H1 (cell line): ENCODE data around the gene DPH1. TPM values are rescaled to one million over a fixed set of nuclear protein-coding genes. Genes with fewer than 3 reads are reported as not detected.

ENCODE experiments used
- CTCF ChIA-PET: fragments of 300-600 bp; sonication (Branson Sonifier 250); formaldehyde crosslinking; loops from one replicate; lab custom pipeline; 2021; ENCODE audit not compliant: partially characterized antibody; lab: Charles Lee
- POLR2A ChIA-PET: fragments of 300-600 bp; sonication (Branson Sonifier 250); formaldehyde crosslinking; loops from one replicate; lab custom pipeline; 2021; ENCODE audit warnings: inconsistent platforms; ENCODE audit not compliant: partially characterized antibody; lab: Charles Lee
- DNase-seq, 2 experiments: peaks; one replicate each; pipeline versions ENCODE4 v3.0.0 to v3.0.0-alpha.2; 2010 to 2022; ENCODE audit warnings: low spot score in 2 of 2, low read depth in 1 of 2, mixed read lengths in 1 of 2
- FAIRE-seq: peaks from 2 replicates; lab custom pipeline; 2011; peaks lifted over from hg19 to GRCh38; lab: Jason Lieb, UNC
- H2AFZ ChIP-seq: 2 replicates; pipeline ENCODE4 v1.8.1; 2012; ENCODE audit warnings: low read length, inconsistent platforms
- H2AK5ac ChIP-seq: 2 replicates; pipeline ENCODE4 v1.6.1; 2013; ENCODE audit warnings: low read depth, low read length
- H2BK120ac ChIP-seq: replicated peaks from 2 replicates; pipeline ENCODE3; 2013; ENCODE audit warnings: low read depth, low read length, inconsistent platforms
- H2BK12ac ChIP-seq: 2 replicates; pipeline ENCODE4 v1.6.1; 2013; ENCODE audit warnings: low read depth, low read length
- H2BK15ac ChIP-seq: 2 replicates; pipeline ENCODE4 v1.6.1; 2013; ENCODE audit warnings: low read length
- H2BK20ac ChIP-seq: 2 replicates; pipeline ENCODE4 v1.6.1; 2013; ENCODE audit warnings: low read length
- H2BK5ac ChIP-seq: 2 replicates; pipeline ENCODE4 v1.6.1; 2013; ENCODE audit warnings: low read depth, low read length
- H3K14ac ChIP-seq: 2 replicates; pipeline ENCODE4 v1.6.1; 2013; ENCODE audit warnings: inconsistent platforms; ENCODE audit not compliant: insufficient read length
- H3K18ac ChIP-seq: 2 replicates; pipeline ENCODE4 v1.6.1; 2013; ENCODE audit warnings: low read length; ENCODE audit errors: extremely low read depth
- H3K23ac ChIP-seq: 2 replicates; pipeline ENCODE4 v1.6.1; 2013; ENCODE audit warnings: inconsistent platforms; ENCODE audit not compliant: insufficient read length
- H3K23me2 ChIP-seq: 2 replicates; pipeline ENCODE4 v1.6.1; 2013; ENCODE audit warnings: low read depth, low read length
- H3K27ac ChIP-seq: 2 replicates; pipeline ENCODE4 v1.6.1; 2011; ENCODE audit warnings: low read depth, low read length, inconsistent platforms
- H3K27me3 ChIP-seq, 4 experiments: replicated peaks in 1 of 4; 1 replicate in 1 of 4; 2 replicates in 3 of 4; pipeline versions ENCODE4 v1.6.1 to v1.8.1; 2011 to 2013; ENCODE audit warnings: low read length in 3 of 4, mild to moderate bottlenecking in 3 of 4, inconsistent platforms in 2 of 4, mixed read lengths in 2 of 4, moderate library complexity in 1 of 4; ENCODE audit not compliant: control insufficient read depth in 3 of 4, insufficient read depth in 3 of 4; ENCODE audit errors: extremely low read depth in 1 of 4
- H3K36me3 ChIP-seq, 4 experiments: 2 replicates each; pipeline versions ENCODE4 v1.6.1 to v1.8.1; 2011 to 2013; ENCODE audit warnings: mild to moderate bottlenecking in 4 of 4, low read length in 3 of 4, moderate library complexity in 2 of 4, control low read depth in 1 of 4, inconsistent platforms in 1 of 4; ENCODE audit not compliant: insufficient read depth in 4 of 4, control insufficient read depth in 2 of 4
- H3K4ac ChIP-seq: replicated peaks from 2 replicates; pipeline ENCODE3; 2013; ENCODE audit warnings: low read length, low read depth, mixed read lengths, inconsistent platforms; ENCODE audit not compliant: insufficient read length
- H3K4me1 ChIP-seq, 4 experiments: replicated peaks in 1 of 4; 1 replicate in 1 of 4; 2 replicates in 3 of 4; pipeline versions ENCODE4 v1.6.1 to v1.8.1; 2011 to 2013; ENCODE audit warnings: low read length in 3 of 4, inconsistent platforms in 2 of 4, mixed read lengths in 1 of 4; ENCODE audit not compliant: insufficient read depth in 4 of 4, control insufficient read depth in 3 of 4
- H3K4me2 ChIP-seq, 2 experiments: 2 replicates each; pipeline versions ENCODE4 v1.6.1 to v1.8.1; 2011 to 2013; ENCODE audit warnings: low read depth in 2 of 2, low read length in 2 of 2, control low read depth in 1 of 2, inconsistent platforms in 1 of 2, mild to moderate bottlenecking in 1 of 2; ENCODE audit not compliant: insufficient read depth in 1 of 2
- H3K4me3 ChIP-seq, 4 experiments: fragments of 200-600, 300-600 bp in 1 of 4; sonication (generic), shearing (Covaris generic), sonication (Bioruptor Twin) in 1 of 4; 2 replicates each; pipeline versions ENCODE4 v1.5.1 to v1.8.1; 2011 to 2016; ENCODE audit warnings: low read length in 4 of 4, low read depth in 3 of 4, control low read depth in 2 of 4, inconsistent platforms in 2 of 4, mild to moderate bottlenecking in 2 of 4, mixed read lengths in 1 of 4, moderate library complexity in 1 of 4; ENCODE audit not compliant: insufficient read depth in 2 of 4; ENCODE audit errors: extremely low read depth in 1 of 4
- H3K56ac ChIP-seq: replicated peaks from 2 replicates; pipeline ENCODE3; 2013; ENCODE audit warnings: low read depth, mild to moderate bottlenecking, mixed read lengths, low read length, inconsistent platforms; ENCODE audit not compliant: insufficient read length
- H3K79me1 ChIP-seq: 2 replicates; pipeline ENCODE4 v1.6.1; 2013; ENCODE audit warnings: low read depth, low read length, control low read depth
- H3K79me2 ChIP-seq, 2 experiments: 2 replicates each; pipeline versions ENCODE4 v1.6.1 to v1.8.1; 2012 to 2013; ENCODE audit warnings: low read length in 2 of 2, mild to moderate bottlenecking in 2 of 2, inconsistent platforms in 1 of 2; ENCODE audit not compliant: insufficient read depth in 2 of 2, control insufficient read depth in 1 of 2
- H3K9ac ChIP-seq, 4 experiments: replicated peaks in 1 of 4; 1 replicate in 1 of 4; 2 replicates in 3 of 4; pipeline versions ENCODE4 v1.6.1 to v1.8.1; 2011 to 2013; ENCODE audit warnings: low read depth in 3 of 4, low read length in 3 of 4, control low read depth in 2 of 4, mild to moderate bottlenecking in 2 of 4, moderate library complexity in 2 of 4, inconsistent platforms in 1 of 4; ENCODE audit errors: extremely low read depth in 1 of 4
- H3K9me3 ChIP-seq, 2 experiments: 2 replicates each; pipeline versions ENCODE4 v1.6.1 to v1.8.1; 2012 to 2013; ENCODE audit warnings: mild to moderate bottlenecking in 2 of 2, moderate library complexity in 2 of 2, control low read depth in 1 of 2, inconsistent platforms in 1 of 2, low read depth in 1 of 2, low read length in 1 of 2, mixed read lengths in 1 of 2; ENCODE audit not compliant: insufficient read depth in 2 of 2
- H4K20me1 ChIP-seq, 2 experiments: replicated peaks in 1 of 2; 2 replicates each; pipeline versions ENCODE3 to v1.8.1; 2011 to 2013; ENCODE audit warnings: inconsistent platforms in 2 of 2, low read length in 2 of 2, mild to moderate bottlenecking in 1 of 2; ENCODE audit not compliant: insufficient read depth in 2 of 2, control insufficient read depth in 1 of 2
- H4K5ac ChIP-seq: 2 replicates; pipeline ENCODE4 v1.6.1; 2013; ENCODE audit warnings: low read length, low read depth, mixed read lengths, inconsistent platforms; ENCODE audit not compliant: insufficient read length
- H4K8ac ChIP-seq: 2 replicates; pipeline ENCODE4 v1.8.0; 2013; ENCODE audit warnings: mild to moderate bottlenecking, moderate library complexity, low read length, inconsistent platforms; ENCODE audit not compliant: insufficient read depth; ENCODE audit errors: extremely low read depth
- H4K91ac ChIP-seq: replicated peaks from 2 replicates; pipeline ENCODE3; 2013; ENCODE audit warnings: low read length, mixed read lengths, inconsistent platforms; ENCODE audit not compliant: insufficient read length
- BRCA1 ChIP-seq: IDR thresholded peaks from 2 replicates; pipeline ENCODE4 v1.6.1; 2012; ENCODE audit warnings: low read depth, low read length, improper control_type of control experiment
- CBX5 ChIP-seq: fragments of 300-800, 300-1000 bp; sonication (generic); IDR thresholded peaks from 2 replicates; pipeline ENCODE4 v1.7.1; 2016; ENCODE audit warnings: antibody characterized with exemption, low read length, low read depth
- CBX8 ChIP-seq: fragments of 300-800, 300-1000 bp; sonication (generic); IDR thresholded peaks from 2 replicates; pipeline ENCODE4 v1.7.1; 2016; ENCODE audit warnings: low read depth, low read length, borderline replicate concordance
- EGR1 ChIP-seq: IDR thresholded peaks from 2 replicates; pipeline ENCODE4 v1.6.1; 2011; ENCODE audit warnings: low read depth, low read length, borderline replicate concordance
- FOSL1 ChIP-seq: IDR thresholded peaks from 2 replicates; pipeline ENCODE4 v1.6.1; 2011; ENCODE audit warnings: mild to moderate bottlenecking, low read depth, low read length, moderate library complexity; ENCODE audit not compliant: insufficient read depth
- HDAC2 ChIP-seq, 2 experiments: fragments of 300-600 bp in 1 of 2; sonication (generic) in 1 of 2; IDR thresholded peaks; 2 replicates each; pipeline ENCODE4 v1.6.1; 2011 to 2012; ENCODE audit warnings: low read depth in 2 of 2, low read length in 2 of 2, mild to moderate bottlenecking in 2 of 2, moderate library complexity in 2 of 2, borderline replicate concordance in 1 of 2, inconsistent platforms in 1 of 2
- HDAC6 ChIP-seq: IDR thresholded peaks from one replicate; pipeline ENCODE4 v1.7.1; 2012; ENCODE audit warnings: low read depth, mild to moderate bottlenecking, inconsistent platforms, low read length, moderate library complexity
- RBBP5 ChIP-seq: IDR thresholded peaks from 2 replicates; pipeline ENCODE4 v1.7.1; 2012; ENCODE audit warnings: low read depth, mild to moderate bottlenecking, inconsistent platforms, low read length, moderate library complexity, borderline replicate concordance
- SAP30 ChIP-seq: fragments of 300-600 bp; sonication (generic); IDR thresholded peaks from 2 replicates; pipeline ENCODE4 v1.7.1; 2012; ENCODE audit warnings: low read length, moderate library complexity, mild to moderate bottlenecking, inconsistent platforms; ENCODE audit not compliant: insufficient read depth, insufficient replicate concordance
- SRF ChIP-seq: IDR thresholded peaks from 2 replicates; pipeline ENCODE4 v1.6.1; 2011; ENCODE audit warnings: mild to moderate bottlenecking, low read depth, low read length, moderate library complexity
- TAF1 ChIP-seq: IDR thresholded peaks from 2 replicates; pipeline ENCODE4 v1.6.1; 2011; ENCODE audit warnings: mild to moderate bottlenecking, low read depth, low read length
- YY1 ChIP-seq: IDR thresholded peaks from 2 replicates; pipeline ENCODE4 v1.6.1; 2011; ENCODE audit warnings: low read depth, mild to moderate bottlenecking, low read length
- WGBS, 2 experiments: shearing (Covaris generic) in 1 of 2; methylation state at CpG; one replicate each; pipeline versions ENCODE4 v1.1.6 to v1.1.7; 2013 to 2015; ENCODE audit warnings: low lambda C conversion rate in 2 of 2, mixed read lengths in 2 of 2, inconsistent platforms in 1 of 2, low coverage in 1 of 2, missing lambda C conversion rate in 1 of 2; ENCODE audit not compliant: insufficient replicate concordance in 2 of 2, insufficient coverage in 1 of 2, insufficient read length in 1 of 2; ENCODE audit errors: extremely low coverage in 1 of 2, missing lambda C conversion rate in 1 of 2; 5-methylcytosine and 5-hydroxymethylcytosine counted together
- polyA plus RNA-seq, 7 experiments: library from polyadenylated mRNA; depleted of rRNA in 3 of 7; stranded (reverse) in 5 of 7; unstranded in 2 of 7; fragments of >200 nt in 5 of 7; fragments of 200-250 nt in 2 of 7; gene quantifications; 1 replicate in 5 of 7; 2 replicates in 1 of 7; 4 replicates in 1 of 7; pipeline versions ENCODE4 v1.2.1 to v1.2.3, GENCODE V29; 2011 to 2013; ENCODE audit warnings: missing spikeins in 2 of 7, mixed read lengths in 2 of 7
- total RNA-seq: library from RNA; stranded (reverse); fragmentation: NEBNext Ultra II Directional; extraction: Animal tissue kit (Norgen Biotek cat#: 25700); gene quantifications from 2 replicates; pipeline ENCODE4 v1.2.1, GENCODE V29; 2021
- TF ChIP-seq, protein P1 (sequence below): IDR thresholded peaks from 2 replicates; pipeline ENCODE4 v1.6.1; 2011; ENCODE audit warnings: low read length, improper control_type of control experiment

The DPH1 gene
- total and polyA plus RNA-seq, 2 of the 8 experiments (the other 6 are each of a cell fraction or from before 2014, with no cell fraction given) = 24.9 to 30.0 TPM

GRCh38 chr17:2013994-2014317, 16.0 kb upstream of the DPH1 start:
- no peak overlapping the region for H4K5ac ChIP-seq
- no peak overlapping the region for H4K91ac ChIP-seq
- no peak overlapping the region for H3K23ac ChIP-seq
- no peaks in the 10 kb centered on the region for H3K79me1 ChIP-seq
- H2AK5ac ChIP-seq = no peak overlapping the region
- H3K14ac ChIP-seq = no peak overlapping the region
- H2BK120ac ChIP-seq = no peak overlapping the region
- no peak overlapping the region for H3K4ac ChIP-seq
- no peak overlapping the region for H4K8ac ChIP-seq
- no peak overlapping the region for H2BK12ac ChIP-seq
- H2BK15ac ChIP-seq = no peak overlapping the region
- ChIA-PET CTCF (interaction anchor here (1.1 to 1.7 kb wide), 2 partner anchors 45 to 46 kb away, joined by 3 read pairs; no protein-coding TSS in a partner anchor), POLR2A (interaction anchor here (0.6 to 1.1 kb wide), 2 partner anchors 15 to 243 kb away, joined by 3 read pairs; no protein-coding TSS in a partner anchor)
- peaks cover 0 to 13% (median 2%) of the 10 kb centered on the region in 4 experiments; a peak in 3 of 7 replicates for H3K4me1 ChIP-seq
- DNase-seq = no peak
- no peaks in the 10 kb centered on the region for H3K79me2 ChIP-seq
- H3K9ac ChIP-seq = no peak overlapping the region
- no peaks in the 10 kb centered on the region for H3K9me3 ChIP-seq
- no peak overlapping the region for H2BK5ac ChIP-seq
- H4K20me1 ChIP-seq = peaks cover 0 to 2% of the 10 kb centered on the region in 2 experiments
- no peak overlapping the region for H2AFZ ChIP-seq
- no peak overlapping the region for H3K4me2 ChIP-seq
- H3K27me3 ChIP-seq = peaks cover 0 to 15% (median 10%) of the 10 kb centered on the region in 4 experiments; a peak in 3 of 7 replicates
- H3K56ac ChIP-seq = no peak overlapping the region
- H3K23me2 ChIP-seq = no peaks in the 10 kb centered on the region
- WGBS, 2 experiments = 77% methylated on average over 1 of the region's 1 CpG; no CpG with 5 or more reads in 1 of the 2 experiments
- no peaks in the 10 kb centered on the region for H3K36me3 ChIP-seq
- H3K27ac ChIP-seq = no peak overlapping the region
- H3K18ac ChIP-seq = no peak overlapping the region
- no peak for FAIRE-seq
- H3K4me3 ChIP-seq = no peak overlapping the region
- no peak overlapping the region for H2BK20ac ChIP-seq
- no peak for TF ChIP-seq RBBP5
- no peak for TF ChIP-seq SAP30
- TF ChIP-seq CBX5 = no peak
- TF ChIP-seq EGR1 = no peak
- no peak for TF ChIP-seq TAF1
- TF ChIP-seq, protein P1, sequence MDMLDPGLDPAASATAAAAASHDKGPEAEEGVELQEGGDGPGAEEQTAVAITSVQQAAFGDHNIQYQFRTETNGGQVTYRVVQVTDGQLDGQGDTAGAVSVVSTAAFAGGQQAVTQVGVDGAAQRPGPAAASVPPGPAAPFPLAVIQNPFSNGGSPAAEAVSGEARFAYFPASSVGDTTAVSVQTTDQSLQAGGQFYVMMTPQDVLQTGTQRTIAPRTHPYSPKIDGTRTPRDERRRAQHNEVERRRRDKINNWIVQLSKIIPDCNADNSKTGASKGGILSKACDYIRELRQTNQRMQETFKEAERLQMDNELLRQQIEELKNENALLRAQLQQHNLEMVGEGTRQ = no peak
- no peak for TF ChIP-seq BRCA1
- no peak for TF ChIP-seq FOSL1
- TF ChIP-seq SRF = no peak
- TF ChIP-seq HDAC6 = no peak
- no peak for TF ChIP-seq YY1
- TF ChIP-seq CBX8 = no peak
- TF ChIP-seq HDAC2 (IDR thresholded peaks at IDR 0.05; ENCODE audit: borderline replicate concordance in 1 of 2, low read depth in 2 of 2, low read length in 2 of 2) = no peak
